Measurements from ENCODE around the gene MEGF8.

Gene MEGF8

GRCh38 chr19:42394751-42395150 lies 69.3 kb downstream of the MEGF8 start:
- 0 out of 2 replicates have a peak, but pooled peaks cover 7% of the 10 kb centered on the region for H3K79me2 ChIP-seq (ENCODE audit: insufficient read depth, low read length)
- TF ChIP-seq EZH2phosphoT487 (conservative IDR thresholded peaks at IDR 0.05; ENCODE audit: low read length) = no peak
- TF ChIP-seq, protein P1, sequence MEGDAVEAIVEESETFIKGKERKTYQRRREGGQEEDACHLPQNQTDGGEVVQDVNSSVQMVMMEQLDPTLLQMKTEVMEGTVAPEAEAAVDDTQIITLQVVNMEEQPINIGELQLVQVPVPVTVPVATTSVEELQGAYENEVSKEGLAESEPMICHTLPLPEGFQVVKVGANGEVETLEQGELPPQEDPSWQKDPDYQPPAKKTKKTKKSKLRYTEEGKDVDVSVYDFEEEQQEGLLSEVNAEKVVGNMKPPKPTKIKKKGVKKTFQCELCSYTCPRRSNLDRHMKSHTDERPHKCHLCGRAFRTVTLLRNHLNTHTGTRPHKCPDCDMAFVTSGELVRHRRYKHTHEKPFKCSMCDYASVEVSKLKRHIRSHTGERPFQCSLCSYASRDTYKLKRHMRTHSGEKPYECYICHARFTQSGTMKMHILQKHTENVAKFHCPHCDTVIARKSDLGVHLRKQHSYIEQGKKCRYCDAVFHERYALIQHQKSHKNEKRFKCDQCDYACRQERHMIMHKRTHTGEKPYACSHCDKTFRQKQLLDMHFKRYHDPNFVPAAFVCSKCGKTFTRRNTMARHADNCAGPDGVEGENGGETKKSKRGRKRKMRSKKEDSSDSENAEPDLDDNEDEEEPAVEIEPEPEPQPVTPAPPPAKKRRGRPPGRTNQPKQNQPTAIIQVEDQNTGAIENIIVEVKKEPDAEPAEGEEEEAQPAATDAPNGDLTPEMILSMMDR (IDR thresholded peaks at IDR 0.05; ENCODE audit: insufficient read depth, low read length, poor library complexity, severe bottlenecking) = no peak
- no peaks in the 10 kb centered on the region for H3K9me3 ChIP-seq (ENCODE audit: insufficient read depth, low read length)
- H3K27me3 ChIP-seq (ENCODE audit: low read length) = no peaks in the 10 kb centered on the region
- no peaks in the 10 kb centered on the region for H4K20me1 ChIP-seq (ENCODE audit: low read depth, low read length)
- H3K27ac ChIP-seq (ENCODE audit: low read depth, low read length) = no peak overlapping the region
- no peak overlapping the region for H3K9ac ChIP-seq (ENCODE audit: low read length)
- H2AFZ ChIP-seq (ENCODE audit: low read depth, low read length, severe bottlenecking) = no peak overlapping the region
- H3K4me3 ChIP-seq (ENCODE audit: insufficient read depth, low read length, poor library complexity, severe bottlenecking) = no peak overlapping the region
- no peaks in the 10 kb centered on the region for H3K9me2 ChIP-seq (replicated peaks; ENCODE audit: insufficient read depth, low read length)
- peaks cover 11% of the 10 kb centered on the region for H3F3A ChIP-seq (ENCODE audit: insufficient read depth)
- no peaks in the 10 kb centered on the region for H3K36me3 ChIP-seq (ENCODE audit: low read length)
- no peak overlapping the region for H3K4me2 ChIP-seq (ENCODE audit: low read depth, low read length, poor library complexity, severe bottlenecking)

- no peaks in the 10 kb centered on the region for H4K20me1 ChIP-seq (ENCODE audit: low read depth, low read length)
- H3K9me2 ChIP-seq (replicated peaks; ENCODE audit: insufficient read depth, low read length) = no peaks in the 10 kb centered on the region
- H3K79me2 ChIP-seq (ENCODE audit: insufficient read depth, low read length) = 0 out of 2 replicates have a peak, but pooled peaks cover 7% of the 10 kb centered on the region
- H3K9me3 ChIP-seq (ENCODE audit: insufficient read depth, low read length) = no peaks in the 10 kb centered on the region
- H3K9ac ChIP-seq (ENCODE audit: low read length) = peak overlapping the region; percentile 73
- peak overlapping the region; percentile 85 for H3K4me2 ChIP-seq (ENCODE audit: low read depth, low read length, poor library complexity, severe bottlenecking)
- H3K36me3 ChIP-seq (ENCODE audit: low read length) = no peaks in the 10 kb centered on the region
- peak overlapping the region; percentile 83 for H3K4me3 ChIP-seq (ENCODE audit: insufficient read depth, low read length, poor library complexity, severe bottlenecking)
- peaks cover 11% of the 10 kb centered on the region for H3F3A ChIP-seq (ENCODE audit: insufficient read depth)
- H3K27me3 ChIP-seq (ENCODE audit: low read length) = no peaks in the 10 kb centered on the region
- H3K27ac ChIP-seq (ENCODE audit: low read depth, low read length) = no peak overlapping the region
- peak overlapping the region; percentile 87 for H2AFZ ChIP-seq (ENCODE audit: low read depth, low read length, severe bottlenecking)
- TF ChIP-seq, protein P1 (IDR thresholded peaks at IDR 0.05; ENCODE audit: insufficient read depth, low read length, poor library complexity, severe bottlenecking) = no peak
- TF ChIP-seq EZH2phosphoT487 (conservative IDR thresholded peaks at IDR 0.05; ENCODE audit: low read length) = no peak
Observed at GRCh38 chr19:42396381-42397262, 71.2 kb downstream of the MEGF8 start.

- 0 out of 2 replicates have a peak, but pooled peaks cover 7% of the 10 kb centered on the region for H3K79me2 ChIP-seq (ENCODE audit: insufficient read depth, low read length)
- no peaks in the 10 kb centered on the region for H3K9me3 ChIP-seq (ENCODE audit: insufficient read depth, low read length)
- H3K36me3 ChIP-seq (ENCODE audit: low read length) = no peaks in the 10 kb centered on the region
- H3F3A ChIP-seq (ENCODE audit: insufficient read depth) = peaks cover 11% of the 10 kb centered on the region
- no peaks in the 10 kb centered on the region for H3K9me2 ChIP-seq (replicated peaks; ENCODE audit: insufficient read depth, low read length)
- peak overlapping the region; percentile 83 for H3K4me3 ChIP-seq (ENCODE audit: insufficient read depth, low read length, poor library complexity, severe bottlenecking)
- H3K4me2 ChIP-seq (ENCODE audit: low read depth, low read length, poor library complexity, severe bottlenecking) = peak overlapping the region; percentile 85
- no peak overlapping the region for H3K27ac ChIP-seq (ENCODE audit: low read depth, low read length)
- no peak for TF ChIP-seq EZH2phosphoT487 (conservative IDR thresholded peaks at IDR 0.05; ENCODE audit: low read length)
- TF ChIP-seq, protein P1 (IDR thresholded peaks at IDR 0.05; ENCODE audit: insufficient read depth, low read length, poor library complexity, severe bottlenecking) = no peak
- H3K27me3 ChIP-seq (ENCODE audit: low read length) = no peaks in the 10 kb centered on the region
- H4K20me1 ChIP-seq (ENCODE audit: low read depth, low read length) = no peaks in the 10 kb centered on the region
- H2AFZ ChIP-seq (ENCODE audit: low read depth, low read length, severe bottlenecking) = peak overlapping the region; percentile 77
- H3K9ac ChIP-seq (ENCODE audit: low read length) = peak overlapping the region; percentile 73
Observed at GRCh38 chr19:42397263-42398166, 72.1 kb downstream of the MEGF8 start.
